Mesenchymal stem cell (in vitro differentiated cells and primary cell): ENCODE results near the gene IL12RB1.
A peak's percentile ranks its signal among the peaks of the same experiment; 100 is the strongest.

Experiments used
- DNase-seq: peaks from one replicate; pipeline ENCODE4 v3.0.0-alpha.2; 2013
- H2AFZ ChIP-seq: one replicate; pipeline ENCODE4 v1.6.1; 2013; ENCODE audit warnings: low read depth, mild to moderate bottlenecking, control low read depth, inconsistent platforms, low read length, moderate library complexity
- H2AK5ac ChIP-seq: 2 replicates; pipeline ENCODE4 v1.6.1; 2013; ENCODE audit warnings: low read length, moderate library complexity, mild to moderate bottlenecking, inconsistent platforms; ENCODE audit not compliant: severe bottlenecking
- H2BK120ac ChIP-seq: one replicate; pipeline ENCODE4 v1.6.1; 2013; ENCODE audit warnings: low read depth, mild to moderate bottlenecking, inconsistent platforms, low read length, moderate library complexity
- H2BK12ac ChIP-seq, 2 experiments: one replicate each; pipeline ENCODE4 v1.6.1; 2013; ENCODE audit warnings: inconsistent platforms in 2 of 2, low read length in 2 of 2, mild to moderate bottlenecking in 2 of 2, moderate library complexity in 2 of 2, control low read depth in 1 of 2
- H2BK15ac ChIP-seq: one replicate; pipeline ENCODE4 v1.6.1; 2013; ENCODE audit warnings: mild to moderate bottlenecking, low read depth, inconsistent platforms; ENCODE audit not compliant: poor library complexity, severe bottlenecking
- H2BK5ac ChIP-seq: 2 replicates; pipeline ENCODE4 v1.6.1; 2013; ENCODE audit warnings: low read depth, mild to moderate bottlenecking, low read length, control low read depth, inconsistent platforms; ENCODE audit not compliant: poor library complexity, severe bottlenecking
- H3K14ac ChIP-seq, 2 experiments: one replicate each; pipeline ENCODE4 v1.6.1; 2013; ENCODE audit warnings: inconsistent platforms in 2 of 2, low read length in 2 of 2, control low read depth in 1 of 2, mild to moderate bottlenecking in 1 of 2, moderate library complexity in 1 of 2
- H3K18ac ChIP-seq, 2 experiments: one replicate each; pipeline ENCODE4 v1.6.1; 2013; ENCODE audit warnings: inconsistent platforms in 2 of 2, low read length in 2 of 2, control low read depth in 1 of 2, low read depth in 1 of 2, mild to moderate bottlenecking in 1 of 2
- H3K23ac ChIP-seq, 2 experiments: one replicate each; pipeline ENCODE4 v1.6.1; 2013; ENCODE audit warnings: inconsistent platforms in 2 of 2, low read length in 2 of 2, mild to moderate bottlenecking in 2 of 2, moderate library complexity in 2 of 2, control low read depth in 1 of 2
- H3K27ac ChIP-seq: 2 replicates; pipeline ENCODE4 v1.5.1; 2013; ENCODE audit warnings: mild to moderate bottlenecking, moderate library complexity, low read length, control low read depth, inconsistent platforms; ENCODE audit not compliant: poor library complexity, severe bottlenecking
- H3K27me3 ChIP-seq, 2 experiments: 2 replicates each; pipeline versions ENCODE4 v1.6.1 to v1.7.0; 2013; ENCODE audit warnings: low read length in 2 of 2, mild to moderate bottlenecking in 2 of 2, moderate library complexity in 2 of 2, control low read depth in 1 of 2, inconsistent platforms in 1 of 2; ENCODE audit not compliant: control insufficient read depth in 1 of 2, insufficient read depth in 1 of 2
- H3K36me3 ChIP-seq, 2 experiments: 2 replicates each; pipeline versions ENCODE4 v1.6.1 to v1.7.0; 2013; ENCODE audit warnings: low read length in 2 of 2, control low read depth in 1 of 2, inconsistent platforms in 1 of 2, low read depth in 1 of 2, mild to moderate bottlenecking in 1 of 2; ENCODE audit not compliant: insufficient read depth in 2 of 2, control insufficient read depth in 1 of 2
- H3K4ac ChIP-seq, 2 experiments: one replicate each; pipeline ENCODE4 v1.6.1; 2013; ENCODE audit warnings: inconsistent platforms in 2 of 2, low read length in 2 of 2, mild to moderate bottlenecking in 2 of 2, moderate library complexity in 2 of 2, control low read depth in 1 of 2, low read depth in 1 of 2
- H3K4me1 ChIP-seq: 2 replicates; pipeline ENCODE4 v1.6.1; 2013; ENCODE audit warnings: low read depth, low read length, control low read depth; ENCODE audit not compliant: control insufficient read depth, insufficient read depth
- H3K4me2 ChIP-seq: 2 replicates; pipeline ENCODE4 v1.6.1; 2013; ENCODE audit warnings: low read length, mild to moderate bottlenecking, inconsistent platforms; ENCODE audit not compliant: poor library complexity, severe bottlenecking
- H3K4me3 ChIP-seq, 2 experiments: 2 replicates each; pipeline versions ENCODE4 v1.5.1 to v1.7.0; 2013; ENCODE audit warnings: low read length in 2 of 2, mild to moderate bottlenecking in 2 of 2, control low read depth in 1 of 2, low read depth in 1 of 2; ENCODE audit not compliant: insufficient read depth in 1 of 2
- H3K79me1 ChIP-seq: replicated peaks from 2 replicates; pipeline ENCODE4 v1.6.1; 2013; ENCODE audit warnings: mild to moderate bottlenecking, control low read depth, low read length, inconsistent platforms; ENCODE audit not compliant: poor library complexity, severe bottlenecking
- H3K9ac ChIP-seq: 2 replicates; pipeline ENCODE4 v1.7.0; 2013; ENCODE audit warnings: mild to moderate bottlenecking, low read length, moderate library complexity
- H3K9me3 ChIP-seq: 2 replicates; pipeline ENCODE4 v1.7.0; 2013; ENCODE audit warnings: mild to moderate bottlenecking, low read length; ENCODE audit not compliant: control insufficient read depth
- H4K8ac ChIP-seq: one replicate; pipeline ENCODE4 v1.6.1; 2013; ENCODE audit warnings: inconsistent platforms, mild to moderate bottlenecking, low read length, moderate library complexity
- H4K91ac ChIP-seq: one replicate; pipeline ENCODE4 v1.6.1; 2013; ENCODE audit warnings: mild to moderate bottlenecking, low read length, inconsistent platforms
- WGBS: methylation state at CpG from one replicate; pipeline ENCODE4 v1.1.7; 2013; ENCODE audit warnings: mixed read lengths; 5-methylcytosine and 5-hydroxymethylcytosine counted together

Gene IL12RB1

GRCh38 chr19:18009412-18010066 lies 77.2 kb downstream of the IL12RB1 start:
- no peak overlapping the region for H2BK120ac ChIP-seq
- no peak overlapping the region for H3K9ac ChIP-seq
- no peak overlapping the region for H4K8ac ChIP-seq
- H3K36me3 ChIP-seq: peaks cover 29 to 48% of the 10 kb centered on the region in 2 experiments
- no peak overlapping the region for H3K4me3 ChIP-seq
- H3K27me3 ChIP-seq: no peaks in the 10 kb centered on the region
- no peaks in the 10 kb centered on the region for H3K9me3 ChIP-seq
- H3K18ac ChIP-seq: no peak overlapping the region
- no peak overlapping the region for H2BK12ac ChIP-seq
- H2BK5ac ChIP-seq: no peak overlapping the region
- no peak overlapping the region for H2AFZ ChIP-seq
- WGBS: 92% methylated on average over 37 of the region's 37 CpGs
- no peak overlapping the region for H3K27ac ChIP-seq
- H3K23ac ChIP-seq: no peak overlapping the region
- H2BK15ac ChIP-seq: no peak overlapping the region
- H3K4ac ChIP-seq: no peak overlapping the region
- peaks cover 35% of the 10 kb centered on the region for H3K4me1 ChIP-seq
- no peak overlapping the region for H3K4me2 ChIP-seq
- H3K14ac ChIP-seq: no peak overlapping the region
- DNase-seq: peak; percentile 31
- H4K91ac ChIP-seq: no peak overlapping the region
- peaks cover 6% of the 10 kb centered on the region for H3K79me1 ChIP-seq
- H2AK5ac ChIP-seq: no peak overlapping the region
